ENCODE measurements around the gene UBA7. TPM values are rescaled to one million over a fixed set of nuclear protein-coding genes. Genes with fewer than 3 reads are reported as not detected.

UBA7 gene
- polyA plus RNA-seq, 1 donor from 2014 or later, result 4.0 TPM

GRCh38 chr3:49844464-49845183, 30.9 kb upstream of the UBA7 start:
- no peaks in the 10 kb centered on the region for H3K36me3 ChIP-seq (ENCODE audit: insufficient read depth, low read length)
- H3K27ac ChIP-seq (ENCODE audit: low read length), result no peak overlapping the region
- H3K9me3 ChIP-seq (ENCODE audit: low read length), result no peaks in the 10 kb centered on the region
- no peaks in the 10 kb centered on the region for H3K79me2 ChIP-seq (replicated peaks; ENCODE audit: insufficient read depth, low read length)
- H2AFZ ChIP-seq (ENCODE audit: low read depth, low read length), result no peak overlapping the region
- no peaks in the 10 kb centered on the region for H4K20me1 ChIP-seq (ENCODE audit: insufficient read depth)
- H3K4me3 ChIP-seq (ENCODE audit: low read length), result no peak overlapping the region
- H3K27me3 ChIP-seq (ENCODE audit: insufficient read depth, low read depth, low read length), result no peaks in the 10 kb centered on the region
- TF ChIP-seq MXI1 (conservative IDR thresholded peaks at IDR 0.05; ENCODE audit: poor library complexity, severe bottlenecking) (no peak), POLR2AphosphoS5 (IDR thresholded peaks at IDR 0.05) (no peak), EZH2 (IDR thresholded peaks at IDR 0.05; ENCODE audit: borderline replicate concordance, insufficient read depth, low read length, poor library complexity, severe bottlenecking) (no peak), CTCF (IDR thresholded peaks at IDR 0.05; ENCODE audit: poor library complexity, severe bottlenecking) (no peak), SMC3 (conservative IDR thresholded peaks at IDR 0.05; ENCODE audit: poor library complexity) (no peak), TAF1 (IDR thresholded peaks at IDR 0.05; ENCODE audit: low read depth) (no peak), EP300 (conservative IDR thresholded peaks at IDR 0.05; ENCODE audit: poor library complexity, severe bottlenecking) (no peak), REST (IDR thresholded peaks at IDR 0.05; ENCODE audit: borderline replicate concordance) (no peak), RAD21 (conservative IDR thresholded peaks at IDR 0.05) (no peak)
- H3F3A ChIP-seq (ENCODE audit: insufficient read depth, low read length, poor library complexity, severe bottlenecking), result no peaks in the 10 kb centered on the region
- no peaks in the 10 kb centered on the region for H3K9me2 ChIP-seq (ENCODE audit: insufficient read depth, low read length)
- H3K4me2 ChIP-seq (ENCODE audit: low read length), result no peak overlapping the region
- H3K9ac ChIP-seq (ENCODE audit: low read length), result no peak overlapping the region

- Histone ChIP-seq H3K4me2 (ENCODE audit: low read length) (no peak overlapping the region), H3K27me3 (ENCODE audit: insufficient read depth, low read depth, low read length) (no peaks in the 10 kb centered on the region), H3K9ac (ENCODE audit: low read length) (no peak overlapping the region), H3K79me2 (replicated peaks; ENCODE audit: insufficient read depth, low read length) (no peaks in the 10 kb centered on the region), H3K36me3 (ENCODE audit: insufficient read depth, low read length) (no peaks in the 10 kb centered on the region), H3K9me2 (ENCODE audit: insufficient read depth, low read length) (no peaks in the 10 kb centered on the region), H2AFZ (ENCODE audit: low read depth, low read length) (no peak overlapping the region), H3K9me3 (ENCODE audit: low read length) (no peaks in the 10 kb centered on the region), H3F3A (ENCODE audit: insufficient read depth, low read length, poor library complexity, severe bottlenecking) (no peaks in the 10 kb centered on the region), H3K27ac (ENCODE audit: low read length) (no peak overlapping the region), H4K20me1 (ENCODE audit: insufficient read depth) (no peaks in the 10 kb centered on the region), H3K4me3 (ENCODE audit: low read length) (no peak overlapping the region)
- TF ChIP-seq SMC3 (conservative IDR thresholded peaks at IDR 0.05; ENCODE audit: poor library complexity) (no peak), POLR2AphosphoS5 (IDR thresholded peaks at IDR 0.05) (no peak), EP300 (conservative IDR thresholded peaks at IDR 0.05; ENCODE audit: poor library complexity, severe bottlenecking) (no peak), RAD21 (conservative IDR thresholded peaks at IDR 0.05) (no peak), EZH2 (IDR thresholded peaks at IDR 0.05; ENCODE audit: borderline replicate concordance, insufficient read depth, low read length, poor library complexity, severe bottlenecking) (no peak), REST (IDR thresholded peaks at IDR 0.05; ENCODE audit: borderline replicate concordance) (no peak), CTCF (IDR thresholded peaks at IDR 0.05; ENCODE audit: poor library complexity, severe bottlenecking) (no peak), MXI1 (conservative IDR thresholded peaks at IDR 0.05; ENCODE audit: poor library complexity, severe bottlenecking) (no peak), TAF1 (IDR thresholded peaks at IDR 0.05; ENCODE audit: low read depth) (no peak)
Observed at GRCh38 chr3:49842843-49843517, 29.2 kb upstream of the UBA7 start.
